COR-L47 (cell line): ENCODE data around the gene NATD1.

Experiments used
- DNase-seq: peaks from one replicate; lab custom pipeline; 2025; lab: John Stamatoyannopoulos, UW

Gene NATD1

DNA sequence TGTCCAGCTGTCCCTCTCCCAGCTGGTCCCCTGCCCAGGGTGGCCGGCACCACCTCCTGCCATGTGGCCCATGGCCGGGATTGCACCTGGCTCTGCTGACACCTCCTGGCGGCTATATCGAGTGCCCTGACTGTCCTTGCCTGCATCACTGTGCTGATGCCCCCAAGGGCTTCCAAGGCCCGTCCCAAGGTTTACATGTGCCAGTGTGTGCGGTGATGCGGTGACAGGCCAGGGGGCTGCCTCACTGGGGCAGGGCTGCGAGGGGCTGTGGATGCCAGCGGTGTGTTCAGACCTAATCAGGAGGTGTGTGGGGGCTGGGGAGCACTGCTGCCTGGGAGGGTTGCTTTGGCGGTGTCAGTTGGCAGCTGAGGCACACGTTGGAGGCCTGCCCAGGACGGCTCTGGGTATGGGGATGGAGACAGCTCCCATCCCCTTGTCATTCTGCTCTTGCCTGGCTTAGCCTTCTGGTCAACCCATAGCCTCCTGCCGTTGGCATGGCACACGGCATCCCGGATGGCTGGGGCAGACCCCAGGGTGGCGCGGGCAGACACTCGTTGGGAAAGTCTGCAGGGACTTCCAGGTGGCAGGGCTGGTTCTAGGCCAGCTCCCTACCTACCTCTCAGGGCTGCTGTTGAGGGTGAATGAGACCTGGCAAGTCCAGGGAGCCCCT, 36.8 kb upstream of the NATD1 start:
- DNase-seq, result no peak

GRCh38 chr17:21289175-21289901, 36.1 kb upstream of the NATD1 start:
- no peak for DNase-seq

DNA sequence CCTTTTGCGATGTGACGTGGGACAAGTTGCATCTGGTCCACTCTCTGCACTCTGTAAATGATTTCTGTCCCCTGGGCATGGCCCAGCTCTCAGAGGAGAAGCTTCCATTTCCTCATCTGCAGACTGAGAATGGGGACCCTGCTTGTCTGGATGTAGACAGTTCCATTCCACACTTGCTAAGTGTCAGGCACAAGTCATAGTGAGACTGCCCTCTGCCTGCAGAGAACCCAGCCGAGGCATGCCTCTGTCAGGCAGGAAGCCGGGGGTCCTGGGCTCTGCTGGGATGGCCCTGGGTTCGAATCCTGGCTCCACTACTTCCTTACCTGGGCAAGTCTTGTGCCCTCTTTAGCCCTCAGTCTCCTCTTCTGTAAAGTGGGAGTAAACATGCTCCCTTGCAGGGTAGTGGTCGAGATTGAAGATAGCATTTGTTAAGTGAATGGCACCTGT, 35.4 kb upstream of the NATD1 start:
- no peak for DNase-seq

DNA sequence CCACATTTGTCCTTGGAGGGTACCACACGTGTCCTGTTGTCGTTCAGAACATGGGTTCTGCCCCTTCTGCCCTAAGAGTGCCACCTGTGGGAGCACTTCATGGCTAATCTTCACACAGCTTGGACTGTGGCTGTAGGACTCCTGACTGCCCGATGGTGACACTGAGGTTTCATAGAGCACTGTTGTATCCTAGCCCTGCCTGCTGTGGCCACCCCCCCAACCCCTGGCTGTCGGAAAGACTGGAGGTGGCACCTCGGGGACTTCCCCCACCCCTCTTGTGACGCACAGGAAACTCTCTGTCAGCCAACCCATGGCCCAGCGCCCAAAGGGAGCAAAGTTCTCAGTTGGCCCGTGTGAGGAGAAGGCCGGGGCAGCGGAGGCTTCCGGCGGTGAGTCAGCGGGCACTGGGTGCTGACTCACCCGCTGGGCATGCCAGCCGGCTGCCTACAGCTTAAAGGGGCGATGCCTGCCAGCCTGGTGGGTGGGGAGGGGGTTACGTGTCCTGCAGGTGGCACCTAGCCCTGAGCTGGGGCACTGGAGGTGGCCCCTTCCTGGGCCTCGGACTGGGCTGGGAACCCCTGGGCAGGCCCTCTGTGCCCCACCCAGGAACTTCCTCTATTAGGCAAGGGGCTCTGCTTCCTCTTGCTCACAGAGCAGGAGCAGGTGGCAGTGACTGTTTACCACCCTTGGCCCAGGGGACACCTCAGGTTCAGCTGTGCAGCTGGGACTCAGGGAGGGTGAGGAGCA, 34.7 kb upstream of the NATD1 start:
- DNase-seq, result no peak

DNA sequence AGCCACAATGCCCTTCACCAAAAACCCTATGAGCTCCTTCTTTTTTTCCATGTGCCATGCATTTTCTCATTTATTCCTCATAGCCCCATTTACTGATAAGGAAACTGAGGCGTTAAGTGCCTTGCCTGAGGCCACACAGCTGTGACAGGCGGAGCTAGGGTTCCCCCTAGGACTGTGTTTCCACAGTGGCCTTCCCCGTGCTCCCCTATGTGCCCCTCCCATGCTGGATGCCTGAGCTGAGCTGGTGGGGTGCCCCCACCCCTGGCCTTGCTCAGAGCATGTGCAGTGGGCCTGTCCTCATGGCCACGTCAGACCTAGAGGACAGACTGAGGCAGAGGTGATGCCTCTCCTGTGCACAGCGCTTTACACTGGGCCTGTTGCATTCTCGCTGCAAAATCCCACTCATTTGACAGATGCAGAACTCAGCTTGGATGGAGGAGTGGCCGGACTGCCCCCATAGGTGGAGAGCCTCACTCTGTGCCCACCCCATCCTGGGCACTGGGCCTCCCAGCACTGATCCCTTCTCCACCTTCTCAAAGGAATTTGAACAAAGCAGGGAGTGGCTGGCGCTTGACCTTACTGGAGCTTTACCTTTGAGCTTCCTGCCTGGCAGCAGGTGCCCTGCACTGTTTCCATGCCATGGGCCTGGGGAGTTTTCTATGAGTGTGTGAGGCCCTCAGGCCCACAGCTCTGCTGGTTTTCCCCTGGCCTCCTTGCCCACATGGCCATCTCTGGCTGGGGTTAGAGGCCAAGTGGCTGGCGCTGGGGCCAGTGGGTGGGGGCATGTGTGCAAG, 33.9 kb upstream of the NATD1 start:
- no peak for DNase-seq

GRCh38 chr17:21286066-21286770, 33.0 kb upstream of the NATD1 start:
- peak; percentile 58 for DNase-seq

DNA sequence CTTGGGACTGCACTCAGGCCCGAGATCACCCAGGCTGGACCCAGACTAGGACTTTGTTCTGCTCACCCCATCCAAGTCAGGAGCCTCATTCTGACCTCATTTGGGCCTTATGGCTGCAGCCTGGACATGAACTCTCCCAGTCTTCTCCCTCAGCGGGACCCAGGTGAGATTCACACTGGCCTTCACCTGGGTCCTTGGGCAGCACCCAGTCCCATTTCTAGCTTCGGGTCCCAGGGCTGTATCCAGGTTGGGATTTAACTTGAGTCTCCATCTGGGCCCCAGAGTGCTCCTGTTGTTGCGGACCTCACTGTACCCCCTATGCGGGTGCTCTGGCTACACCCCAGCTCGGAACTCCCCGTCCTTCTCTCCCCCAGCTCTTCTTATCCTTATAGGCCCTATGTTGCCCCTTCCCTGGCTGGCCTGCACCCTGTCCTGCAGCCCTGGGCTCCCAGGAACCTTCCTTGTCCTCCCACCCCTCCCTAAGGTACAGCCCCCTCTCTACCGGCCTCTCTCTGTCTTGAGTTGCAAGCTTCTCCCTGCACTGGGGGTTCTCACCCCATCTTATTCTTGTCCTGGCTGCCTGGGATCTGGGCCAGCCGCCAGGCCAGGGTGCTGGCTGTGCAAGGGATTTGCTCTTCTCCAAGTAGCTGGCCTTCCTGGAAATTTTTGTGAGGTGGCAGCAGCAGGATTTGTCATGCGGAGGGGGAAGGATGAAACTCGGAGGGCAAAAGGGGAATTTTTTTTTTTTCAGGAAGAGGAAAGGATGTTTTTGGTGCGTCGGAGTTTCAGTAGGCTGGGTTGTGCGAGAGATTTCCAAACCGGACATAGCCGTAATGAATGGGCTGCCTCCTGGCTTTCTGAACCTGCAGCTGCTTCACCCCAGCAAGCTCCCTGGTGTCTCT, 32.2 kb upstream of the NATD1 start:
- DNase-seq, result no peak

DNA sequence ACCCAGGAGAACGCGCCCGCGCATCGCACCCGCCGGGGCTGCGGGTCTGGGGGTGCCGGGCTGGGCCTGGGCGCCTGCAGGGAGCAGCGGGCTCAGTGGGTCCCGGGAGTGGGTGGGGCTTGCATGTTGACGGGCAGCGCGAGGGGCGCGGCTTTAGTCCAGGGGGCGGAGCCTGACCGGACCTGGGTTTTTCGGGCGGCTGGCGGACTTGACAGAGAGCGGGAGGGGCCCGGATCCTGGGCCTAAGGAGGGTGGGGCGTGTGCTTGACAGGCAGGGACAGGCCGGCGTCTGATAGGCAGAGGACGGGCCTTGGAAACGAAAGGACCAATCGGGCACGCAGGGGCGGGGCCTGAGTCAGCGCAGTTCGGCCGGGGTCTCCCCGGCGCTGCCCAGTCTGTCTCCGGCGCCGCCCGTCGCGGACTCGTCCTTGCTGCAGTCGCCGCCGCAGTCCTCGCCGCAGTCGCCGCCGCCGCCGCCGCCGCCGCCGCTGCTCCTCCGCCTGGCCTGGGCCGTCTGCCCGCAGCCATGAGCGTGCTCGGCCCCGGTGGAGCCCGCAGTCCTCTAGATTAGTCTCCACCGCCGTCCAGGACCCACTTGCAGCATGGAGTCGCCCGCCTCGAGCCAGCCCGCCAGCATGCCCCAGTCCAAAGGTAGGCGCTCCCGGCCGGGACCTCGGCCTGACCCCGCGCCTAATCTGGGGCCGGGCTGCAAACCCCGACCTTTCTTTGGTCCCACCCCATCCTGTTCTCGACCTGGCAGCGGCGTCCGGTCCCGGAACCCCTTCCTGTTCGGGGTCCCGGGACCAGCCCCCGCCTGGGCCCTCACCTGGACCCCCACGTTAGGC, 31.3 kb upstream of the NATD1 start, which contains the start of gene MAP2K3:
MAP2K3 (plus strand) TSS at position 393 of the 845 bp plus-strand sequence; CDS start at position 603, 210 bp downstream.
- DNase-seq, result peak; percentile 92

DNA sequence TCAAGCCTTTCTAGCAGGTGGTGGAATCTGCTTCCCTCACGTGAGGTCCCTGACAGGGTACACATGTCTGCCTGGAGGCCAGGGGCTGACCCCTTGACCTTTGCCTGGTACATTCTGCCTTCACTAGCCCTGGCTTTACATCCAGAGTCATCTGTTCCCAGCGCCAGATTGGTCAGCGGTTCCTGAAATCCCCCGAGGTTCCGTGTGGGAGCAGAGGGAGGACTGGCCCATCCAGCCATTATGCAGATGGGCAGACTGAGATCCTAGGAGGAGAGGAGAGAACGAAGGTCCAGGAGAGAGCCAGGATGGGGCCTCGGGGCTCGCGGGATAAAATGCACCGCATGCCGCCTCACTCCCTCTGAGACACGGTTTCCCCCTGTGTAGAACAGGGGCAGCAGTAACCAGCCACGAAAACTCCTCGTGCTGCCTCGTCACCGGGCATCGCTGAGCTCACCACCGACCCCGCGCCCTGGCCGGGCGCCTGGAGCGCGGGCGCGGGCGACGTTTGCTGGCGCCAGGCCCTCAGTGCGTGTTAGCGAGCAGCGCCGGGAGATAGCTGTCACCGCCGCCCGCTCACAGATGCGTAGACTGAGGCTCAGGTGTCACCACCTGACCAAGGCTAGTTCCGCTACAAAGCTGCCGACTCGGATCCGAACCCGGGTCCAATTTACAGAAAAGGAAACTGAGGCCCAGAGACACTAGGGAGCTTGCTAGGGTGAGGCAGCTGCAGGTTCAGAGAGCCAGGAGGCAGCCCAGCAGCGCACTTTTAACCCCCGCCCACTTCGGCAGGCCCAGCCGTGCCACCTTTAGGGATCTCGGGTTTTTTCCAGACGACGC, 30.5 kb upstream of the NATD1 start:
- DNase-seq, result no peak

DNA sequence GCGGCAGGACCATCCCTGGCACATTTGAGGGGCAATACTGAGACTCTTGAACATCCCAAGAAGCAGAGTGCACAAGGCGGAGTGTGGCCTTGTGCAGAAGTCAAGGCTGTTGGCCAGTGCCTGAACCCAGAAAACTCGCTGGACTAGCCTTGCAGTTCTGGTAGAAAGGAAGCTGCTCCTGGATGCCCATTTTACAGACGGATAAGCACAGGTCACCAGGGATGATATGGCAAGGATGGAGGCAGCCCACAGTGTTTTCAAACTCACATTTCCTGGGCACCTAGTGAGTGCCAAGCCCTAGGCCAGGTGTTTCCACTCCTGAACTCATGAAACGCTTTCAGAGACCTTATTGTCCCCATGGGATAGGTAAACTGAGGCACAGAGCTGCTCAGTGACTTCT, 29.6 kb upstream of the NATD1 start:
- no peak for DNase-seq

- DNase-seq, result no peak
Measured at GRCh38 chr17:21282231-21282630, 29.0 kb upstream of the NATD1 start.

DNA sequence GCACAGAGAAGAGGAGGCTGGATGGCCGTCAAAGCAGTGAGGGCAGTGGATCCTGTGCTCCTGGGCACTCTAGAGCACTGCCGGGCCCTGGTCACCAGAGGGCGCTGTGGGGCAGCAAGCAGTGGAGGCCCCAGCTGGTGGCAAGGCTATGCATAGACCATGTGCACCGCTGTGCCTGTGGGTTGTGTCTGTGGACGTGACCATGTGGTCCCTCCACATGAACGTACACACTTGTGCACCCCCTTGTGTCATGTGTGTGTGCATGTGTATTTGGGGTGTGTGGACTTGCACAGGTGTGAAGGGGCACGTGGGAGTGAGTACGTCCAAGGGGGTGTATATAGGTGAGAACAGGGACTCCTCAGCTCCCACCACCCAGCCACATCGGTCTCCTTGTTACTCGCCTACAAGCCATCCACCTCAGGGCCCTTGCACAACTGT, 26.9 kb upstream of the NATD1 start:
- DNase-seq, result peak; percentile 40

DNA sequence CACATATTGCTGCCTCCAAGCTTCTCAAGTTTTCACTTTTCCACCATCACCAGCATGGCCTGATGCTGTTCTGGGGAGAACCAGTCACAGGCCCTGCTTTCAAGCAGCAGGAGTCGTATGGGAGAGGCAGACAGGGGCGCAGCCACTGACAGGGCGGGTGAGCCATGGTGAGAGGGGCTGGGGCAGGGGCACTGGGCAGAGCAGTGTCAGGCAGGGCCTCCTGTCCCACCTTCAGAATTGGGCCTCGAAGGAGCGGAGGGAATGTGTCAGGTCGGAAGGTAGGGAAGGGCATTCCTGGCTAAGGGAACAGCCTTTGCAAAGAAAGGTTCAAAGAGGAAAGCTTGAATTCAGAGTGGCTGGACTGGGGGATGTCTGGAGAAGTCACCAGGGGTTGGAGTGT, 26.4 kb upstream of the NATD1 start:
- no peak for DNase-seq

DNA sequence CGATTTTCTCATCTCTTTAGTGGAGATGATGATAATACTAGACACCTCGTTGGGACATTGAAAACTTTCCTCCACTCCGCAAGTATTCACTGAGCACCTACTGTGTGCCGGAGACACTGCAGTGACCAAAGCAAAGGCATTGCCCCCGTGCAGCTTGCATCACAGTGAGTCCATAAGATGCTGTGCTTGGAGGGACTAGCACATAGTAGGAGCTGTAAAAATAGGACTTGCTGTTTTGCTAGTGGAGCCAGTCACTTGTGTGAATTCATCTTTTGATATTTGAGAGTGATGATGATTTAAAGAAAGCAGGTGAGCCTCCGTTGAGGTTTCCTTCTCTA, 26.0 kb upstream of the NATD1 start:
- no peak for DNase-seq

GRCh38 chr17:21278450-21279197, 25.4 kb upstream of the NATD1 start:
- DNase-seq, result no peak

GRCh38 chr17:21277332-21277731, 24.1 kb upstream of the NATD1 start:
- DNase-seq, result no peak

DNA sequence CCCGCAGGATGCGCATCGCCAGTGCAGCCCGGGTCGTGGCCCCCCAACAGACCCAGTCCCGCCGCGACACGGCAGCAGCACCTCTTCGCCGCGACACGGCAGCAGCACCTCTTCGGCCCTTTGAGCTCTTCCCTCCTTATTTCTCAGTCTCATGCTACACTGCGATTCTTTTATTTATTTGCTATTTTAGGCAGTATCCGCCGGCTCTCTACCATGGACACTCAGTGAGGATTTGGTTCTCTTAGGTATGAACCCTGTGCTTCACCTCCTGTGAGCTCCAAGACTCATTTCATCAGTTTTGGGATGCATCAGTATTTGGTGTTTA, 23.0 kb upstream of the NATD1 start:
- no peak for DNase-seq
